Neuronal stem cell (in vitro differentiated cells): ENCODE results near the gene CUX1.

Experiments
- DNase-seq: peaks from one replicate; pipeline ENCODE4 v3.0.0-alpha.2; 2013; ENCODE audit warnings: low spot score
- H2AFZ ChIP-seq: one replicate; pipeline ENCODE4 v1.6.1; 2013; ENCODE audit warnings: mild to moderate bottlenecking, low read length, inconsistent platforms
- H2AK5ac ChIP-seq: 2 replicates; pipeline ENCODE4 v1.6.1; 2013; ENCODE audit warnings: low read depth, mild to moderate bottlenecking, inconsistent platforms, low read length, moderate library complexity, mixed read lengths
- H2BK120ac ChIP-seq: 2 replicates; pipeline ENCODE4 v1.6.1; 2013; ENCODE audit warnings: low read depth, mild to moderate bottlenecking, inconsistent platforms, low read length, moderate library complexity, mixed read lengths
- H2BK12ac ChIP-seq: one replicate; pipeline ENCODE4 v1.6.1; 2013; ENCODE audit warnings: low read length, inconsistent platforms
- H2BK15ac ChIP-seq: 2 replicates; pipeline ENCODE4 v1.6.1; 2013; ENCODE audit warnings: mild to moderate bottlenecking, low read length, inconsistent platforms, mixed read lengths
- H2BK5ac ChIP-seq: one replicate; pipeline ENCODE4 v1.6.1; 2013; ENCODE audit warnings: inconsistent platforms, mild to moderate bottlenecking, low read length, moderate library complexity
- H3K14ac ChIP-seq: one replicate; pipeline ENCODE4 v1.6.1; 2013; ENCODE audit warnings: low read length, inconsistent platforms
- H3K18ac ChIP-seq: 2 replicates; pipeline ENCODE4 v1.6.1; 2013; ENCODE audit warnings: low read length, inconsistent platforms
- H3K23ac ChIP-seq: 2 replicates; pipeline ENCODE4 v1.6.1; 2013; ENCODE audit warnings: low read depth, mild to moderate bottlenecking, mixed read lengths, low read length, inconsistent platforms; ENCODE audit not compliant: poor library complexity
- H3K27ac ChIP-seq: replicated peaks from 3 replicates; pipeline ENCODE4 v1.5.1; 2013; ENCODE audit warnings: low read length, inconsistent platforms
- H3K27me3 ChIP-seq, 3 experiments: 2 replicates each; pipeline ENCODE4 v1.6.1; 2013; ENCODE audit warnings: low read length in 3 of 3, mild to moderate bottlenecking in 2 of 3, inconsistent platforms in 1 of 3, low read depth in 1 of 3, mixed read lengths in 1 of 3, moderate library complexity in 1 of 3; ENCODE audit not compliant: control insufficient read depth in 3 of 3, insufficient read depth in 3 of 3
- H3K36me3 ChIP-seq, 2 donors: replicated peaks in 1 of 2; 2 replicates each; pipeline ENCODE4 v1.6.1; 2013; ENCODE audit warnings: low read length in 2 of 2; ENCODE audit not compliant: control insufficient read depth in 2 of 2, insufficient read depth in 2 of 2
- H3K4ac ChIP-seq: 2 replicates; pipeline ENCODE4 v1.6.1; 2013; ENCODE audit warnings: inconsistent platforms, mild to moderate bottlenecking, low read length, moderate library complexity
- H3K4me1 ChIP-seq, 2 donors: 1 replicate in 1 of 2; 2 replicates in 1 of 2; pipeline ENCODE4 v1.6.1; 2013; ENCODE audit warnings: low read length in 2 of 2, low read depth in 1 of 2; ENCODE audit not compliant: control insufficient read depth in 2 of 2, insufficient read depth in 1 of 2
- H3K4me2 ChIP-seq: one replicate; pipeline ENCODE4 v1.6.1; 2013; ENCODE audit warnings: mild to moderate bottlenecking, low read length, inconsistent platforms; ENCODE audit not compliant: insufficient read depth, poor library complexity, severe bottlenecking
- H3K4me3 ChIP-seq, 2 donors: 2 replicates each; pipeline ENCODE4 v1.5.1; 2013; ENCODE audit warnings: low read length in 2 of 2, mild to moderate bottlenecking in 2 of 2, inconsistent platforms in 1 of 2, moderate library complexity in 1 of 2
- H3K79me1 ChIP-seq: one replicate; pipeline ENCODE4 v1.6.1; 2013; ENCODE audit warnings: low read depth, mild to moderate bottlenecking, inconsistent platforms, low read length, moderate library complexity
- H3K9ac ChIP-seq: one replicate; pipeline ENCODE4 v1.6.1; 2013; ENCODE audit warnings: mild to moderate bottlenecking, low read depth, low read length, inconsistent platforms; ENCODE audit not compliant: poor library complexity
- H3K9me3 ChIP-seq, 2 donors: replicated peaks in 1 of 2; 2 replicates each; pipeline versions ENCODE3 to v1.6.1; 2013; ENCODE audit warnings: low read length in 2 of 2, mild to moderate bottlenecking in 2 of 2, inconsistent platforms in 1 of 2, low read depth in 1 of 2, mixed read lengths in 1 of 2, moderate library complexity in 1 of 2; ENCODE audit not compliant: control insufficient read depth in 2 of 2, insufficient read depth in 1 of 2
- H4K8ac ChIP-seq: one replicate; pipeline ENCODE4 v1.6.1; 2013; ENCODE audit warnings: low read depth, mild to moderate bottlenecking, inconsistent platforms, low read length, moderate library complexity
- H4K91ac ChIP-seq: one replicate; pipeline ENCODE4 v1.6.1; 2013; ENCODE audit warnings: low read length, low read depth, mild to moderate bottlenecking, inconsistent platforms; ENCODE audit not compliant: poor library complexity
- WGBS, 2 donors: extraction: QIAGEN DNeasy Blood & Tissue Kit; methylation state at CpG; one replicate each; pipeline ENCODE4 v1.1.7; 2013; ENCODE audit warnings: missing lambda C conversion rate in 2 of 2, mixed read lengths in 1 of 2; ENCODE audit not compliant: insufficient read length in 2 of 2, insufficient replicate concordance in 1 of 2; ENCODE audit errors: extremely low coverage in 2 of 2; 5-methylcytosine and 5-hydroxymethylcytosine counted together

Gene CUX1

DNA sequence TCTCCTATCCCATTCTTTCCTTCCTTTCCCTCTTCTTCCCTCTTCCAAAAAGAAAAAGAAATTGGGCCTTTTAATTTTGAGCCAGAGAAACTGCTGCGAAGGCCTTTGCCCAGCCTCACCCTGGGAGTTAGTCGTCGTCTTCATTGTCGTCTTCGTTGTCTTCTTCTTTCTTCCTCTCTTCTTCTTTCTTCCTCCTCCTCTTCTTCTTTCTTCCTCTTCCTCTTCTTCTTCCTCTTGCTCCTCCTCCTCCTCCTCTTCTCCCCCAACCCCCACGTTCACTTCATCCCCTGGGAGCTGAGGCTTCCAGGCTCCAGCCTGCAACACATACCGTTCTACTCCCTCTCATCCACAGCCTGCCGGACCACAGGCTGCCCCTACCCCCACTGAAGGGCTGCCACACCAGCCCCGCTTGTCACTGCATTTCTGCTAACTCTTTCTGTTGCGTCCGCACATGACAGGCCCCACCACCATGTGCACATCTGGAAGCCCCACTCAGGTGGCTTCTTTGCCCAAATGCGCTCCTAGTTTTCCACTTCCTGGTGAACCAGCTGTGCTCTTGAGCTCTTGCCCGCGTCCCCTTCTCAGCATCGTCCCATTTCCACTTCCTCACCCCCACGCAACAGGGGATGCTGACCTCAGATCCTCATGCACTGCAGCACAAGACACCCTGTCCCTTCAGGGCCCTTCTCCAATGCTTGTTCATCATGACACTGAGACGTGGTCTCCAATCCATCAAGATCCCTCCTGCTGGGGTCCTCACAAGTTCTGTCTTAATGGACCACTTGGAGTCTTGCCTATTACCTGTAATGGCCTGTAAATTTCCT lies 374.3 kb downstream of the CUX1 start:
- H4K91ac ChIP-seq, result no peak overlapping the region
- H3K27ac ChIP-seq, result no peak overlapping the region
- H2BK5ac ChIP-seq, result no peak overlapping the region
- H3K18ac ChIP-seq, result no peak overlapping the region
- no peak overlapping the region for H2BK120ac ChIP-seq
- no peak overlapping the region for H4K8ac ChIP-seq
- H3K9me3 ChIP-seq, result no peaks in the 10 kb centered on the region
- H3K14ac ChIP-seq, result no peak overlapping the region
- H3K9ac ChIP-seq, result no peak overlapping the region
- peak overlapping the region; percentile 37 for H3K23ac ChIP-seq
- no peak overlapping the region for H2AFZ ChIP-seq
- WGBS, 2 donors, result no CpG with 5 or more reads among the region's 17 CpGs
- peaks cover 0 to 3% of the 10 kb centered on the region in 2 donors for H3K4me1 ChIP-seq
- peaks cover 6% of the 10 kb centered on the region for H3K79me1 ChIP-seq
- H3K4me2 ChIP-seq, result no peak overlapping the region
- DNase-seq, result no peak
- no peaks in the 10 kb centered on the region for H3K27me3 ChIP-seq
- no peak overlapping the region for H3K4me3 ChIP-seq
- H2BK12ac ChIP-seq, result no peak overlapping the region
- H2AK5ac ChIP-seq, result no peak overlapping the region
- peaks cover 29 to 82% of the 10 kb centered on the region in 2 donors for H3K36me3 ChIP-seq
- no peak overlapping the region for H2BK15ac ChIP-seq
- H3K4ac ChIP-seq, result no peak overlapping the region

DNA sequence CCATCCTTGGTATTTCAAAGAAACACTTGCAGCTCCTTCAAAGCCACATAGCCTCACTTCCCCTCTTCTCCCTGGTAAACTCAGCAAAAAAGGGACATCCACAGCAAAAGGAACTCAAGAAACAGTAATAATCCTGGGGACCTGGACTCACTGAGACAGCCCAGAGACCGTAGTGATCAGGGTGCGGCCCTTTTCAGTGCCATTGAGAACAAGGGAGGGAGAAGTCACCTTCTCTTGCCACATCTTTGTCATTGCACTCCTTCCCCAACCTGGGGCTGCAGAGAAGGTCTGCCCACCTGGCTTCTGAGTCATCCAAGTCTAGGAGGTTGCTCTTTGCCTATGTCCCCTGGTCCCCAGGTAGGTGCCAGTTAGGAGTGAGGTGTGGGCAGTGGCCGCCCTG lies 375.4 kb downstream of the CUX1 start:
- no peak for DNase-seq
- Histone ChIP-seq H3K4me3 (no peak overlapping the region), H3K27me3 (no peaks in the 10 kb centered on the region), H3K18ac (no peak overlapping the region), H4K8ac (no peak overlapping the region), H3K27ac (no peak overlapping the region), H4K91ac (no peak overlapping the region), H3K4me1 (peaks cover 0 to 3% of the 10 kb centered on the region in 2 donors), H3K14ac (no peak overlapping the region), H2BK120ac (no peak overlapping the region), H2BK12ac (no peak overlapping the region), H3K36me3 (peaks cover 36 to 87% of the 10 kb centered on the region in 2 donors), H3K9me3 (no peaks in the 10 kb centered on the region), H2BK15ac (no peak overlapping the region), H2BK5ac (no peak overlapping the region), H3K9ac (no peak overlapping the region), H2AK5ac (no peak overlapping the region), H3K23ac (no peak overlapping the region), H3K4me2 (no peak overlapping the region), H3K4ac (no peak overlapping the region), H2AFZ (no peak overlapping the region), H3K79me1 (peaks cover 6% of the 10 kb centered on the region)
- no CpG with 5 or more reads among the region's 3 CpGs for WGBS, 2 donors

DNA sequence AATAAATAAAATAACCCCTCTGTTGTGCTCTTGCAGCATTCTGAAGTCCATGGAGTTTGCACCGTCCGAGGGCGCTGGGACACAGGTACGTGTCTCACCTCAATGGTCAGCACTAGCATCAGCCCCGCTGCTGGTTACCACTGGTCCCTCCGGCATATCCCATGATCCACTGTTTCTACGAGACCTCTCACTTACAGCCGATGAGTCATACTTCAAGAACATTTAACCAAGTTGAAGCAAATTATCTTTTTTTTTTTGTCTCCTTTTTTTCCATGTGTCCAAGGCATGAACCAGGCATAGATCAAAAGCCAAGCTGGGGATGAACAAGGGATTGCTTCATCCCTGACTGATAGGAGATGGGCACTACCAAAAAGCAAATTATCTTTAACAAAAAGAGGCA lies 376.4 kb downstream of the CUX1 start:
- WGBS, 2 donors, result no CpG with 5 or more reads among the region's 8 CpGs
- Histone ChIP-seq H3K4me1 (peaks cover 0 to 3% of the 10 kb centered on the region in 2 donors), H3K27ac (no peak overlapping the region), H3K9ac (no peak overlapping the region), H3K18ac (no peak overlapping the region), H3K79me1 (peaks cover 6% of the 10 kb centered on the region), H3K4me2 (no peak overlapping the region), H2BK120ac (no peak overlapping the region), H3K14ac (no peak overlapping the region), H3K23ac (no peak overlapping the region), H3K9me3 (no peaks in the 10 kb centered on the region), H2BK5ac (no peak overlapping the region), H3K4me3 (no peak overlapping the region), H2BK12ac (no peak overlapping the region), H4K91ac (no peak overlapping the region), H3K27me3 (no peaks in the 10 kb centered on the region), H2AFZ (no peak overlapping the region), H3K36me3 (peaks cover 38 to 95% of the 10 kb centered on the region in 2 donors), H2AK5ac (no peak overlapping the region), H4K8ac (no peak overlapping the region), H3K4ac (no peak overlapping the region), H2BK15ac (no peak overlapping the region)
- no peak for DNase-seq

DNA sequence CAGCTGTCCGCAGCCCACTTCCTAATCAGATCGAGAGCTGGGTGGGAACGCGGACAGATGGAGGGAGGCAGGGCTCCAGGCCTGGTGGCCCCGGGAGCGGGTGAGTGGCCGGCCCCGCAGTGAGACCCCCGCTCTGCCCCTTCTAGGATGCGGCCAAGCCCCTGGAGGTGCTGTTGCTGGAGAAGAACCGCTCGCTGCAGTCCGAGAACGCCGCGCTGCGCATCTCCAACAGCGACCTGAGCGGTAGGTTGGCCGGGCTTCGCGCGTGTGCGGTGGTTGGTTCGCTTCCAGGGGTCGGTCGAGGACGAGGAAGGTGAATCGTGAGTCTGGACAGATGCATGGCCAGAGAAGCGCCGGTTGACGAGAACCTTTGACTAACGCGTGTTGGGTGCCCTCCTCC lies 377.9 kb downstream of the CUX1 start:
- no peak overlapping the region for H3K4me3 ChIP-seq
- no peak for DNase-seq
- H3K79me1 ChIP-seq, result no peaks in the 10 kb centered on the region
- H3K27ac ChIP-seq, result no peak overlapping the region
- no peak overlapping the region for H2BK120ac ChIP-seq
- no peaks in the 10 kb centered on the region for H3K9me3 ChIP-seq
- no peak overlapping the region for H2AK5ac ChIP-seq
- no CpG with 5 or more reads among the region's 34 CpGs for WGBS, 2 donors
- H3K4me2 ChIP-seq, result no peak overlapping the region
- no peak overlapping the region for H3K4ac ChIP-seq
- H2BK12ac ChIP-seq, result no peak overlapping the region
- no peak overlapping the region for H2AFZ ChIP-seq
- peaks cover 0 to 3% of the 10 kb centered on the region in 2 donors for H3K4me1 ChIP-seq
- no peak overlapping the region for H4K91ac ChIP-seq
- H2BK5ac ChIP-seq, result peak overlapping the region; percentile 59
- peak overlapping the region; percentile 67 for H3K23ac ChIP-seq
- H3K9ac ChIP-seq, result no peak overlapping the region
- H3K14ac ChIP-seq, result no peak overlapping the region
- H3K36me3 ChIP-seq, result peaks cover 33 to 97% of the 10 kb centered on the region in 2 donors
- H3K18ac ChIP-seq, result no peak overlapping the region
- H4K8ac ChIP-seq, result no peak overlapping the region
- H2BK15ac ChIP-seq, result no peak overlapping the region
- no peaks in the 10 kb centered on the region for H3K27me3 ChIP-seq
